Keratinocyte (primary cell): ENCODE data around the gene SKAP1.

Experiments used
- CTCF ChIP-seq, 3 experiments: IDR thresholded peaks in 1 of 3; conservative IDR thresholded peaks in 1 of 3; optimal IDR thresholded peaks in 1 of 3; 2 replicates in 2 of 3; 3 replicates in 1 of 3; pipeline versions ENCODE3 to v1.5.1; 2011; ENCODE audit warnings: low read length in 3 of 3, mild to moderate bottlenecking in 3 of 3, moderate library complexity in 2 of 3, control low read depth in 1 of 3, inconsistent platforms in 1 of 3; ENCODE audit not compliant: insufficient read depth in 2 of 3; ENCODE audit errors: extremely low read depth in 1 of 3
- EZH2 ChIP-seq: IDR thresholded peaks from one replicate; pipeline ENCODE4 v1.6.1; 2012; ENCODE audit warnings: inconsistent platforms, mild to moderate bottlenecking, low read length, moderate library complexity

DNA sequence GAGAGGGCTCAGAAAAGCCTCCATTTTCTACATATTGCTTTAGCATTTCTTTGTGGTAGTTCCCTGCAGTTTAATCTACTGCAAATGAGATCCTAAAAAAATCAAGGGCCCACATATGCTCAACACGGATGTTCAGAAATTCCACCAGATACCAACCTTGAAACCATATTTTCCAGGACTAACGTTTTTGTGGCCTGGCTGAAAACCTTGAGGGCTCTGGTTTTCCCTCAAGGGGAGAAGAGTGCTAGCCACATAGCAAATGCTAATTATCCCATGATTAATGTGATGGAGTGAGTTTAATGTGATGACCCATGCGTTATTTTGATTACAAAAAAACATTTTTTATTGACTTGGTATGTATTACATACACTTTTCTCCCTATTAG lies 253.6 kb downstream of the SKAP1 start:
- no peak for TF ChIP-seq CTCF (optimal IDR thresholded peaks at IDR 0.05 in 1 of 3, IDR thresholded peaks at IDR 0.05 in 1 of 3, conservative IDR thresholded peaks at IDR 0.05 in 1 of 3; ENCODE audit: extremely low read depth in 1 of 3, insufficient read depth in 2 of 3, low read length in 3 of 3)
- TF ChIP-seq EZH2 = no peak
